Neural progenitor cell (in vitro differentiated cells): Measurements from ENCODE around the gene MIPEP. TPM values are rescaled to one million over a fixed set of nuclear protein-coding genes. Genes with fewer than 3 reads are reported as not detected.

Experiments used
- DNase-seq: peaks from one replicate; pipeline ENCODE4 v3.0.0-alpha.2; 2016; ENCODE audit warnings: low spot score
- H2AFZ ChIP-seq: fragments of 200-600 bp; sonication (generic); replicated peaks from 2 replicates; pipeline ENCODE4 v1.6.1; 2016; ENCODE audit warnings: antibody characterized with exemption
- H3F3A ChIP-seq: fragments of 200-600 bp; sonication (generic); 2 replicates; pipeline ENCODE4 v1.6.1; 2016; ENCODE audit warnings: antibody characterized with exemption, low read depth
- H3K27ac ChIP-seq: fragments of 200-600 bp; sonication (generic); 2 replicates; pipeline ENCODE4 v1.5.1; 2016; ENCODE audit warnings: mild to moderate bottlenecking
- H3K27me3 ChIP-seq: fragments of 200-600 bp; sonication (generic); 2 replicates; pipeline ENCODE4 v1.6.1; 2016; ENCODE audit warnings: mild to moderate bottlenecking, moderate library complexity
- H3K36me3 ChIP-seq: fragments of 200-600 bp; sonication (generic); 2 replicates; pipeline ENCODE4 v1.5.1; 2016
- H3K4me1 ChIP-seq: fragments of 200-600 bp; sonication (generic); 2 replicates; pipeline ENCODE4 v1.6.1; 2016; ENCODE audit warnings: mixed run types
- H3K4me2 ChIP-seq: fragments of 200-600 bp; sonication (generic); 2 replicates; pipeline ENCODE4 v1.6.1; 2016
- H3K4me3 ChIP-seq: fragments of 200-600 bp; sonication (generic); 2 replicates; pipeline ENCODE4 v1.5.1; 2016
- H3K79me2 ChIP-seq: fragments of 200-600 bp; sonication (generic); 2 replicates; pipeline ENCODE4 v1.6.1; 2016; ENCODE audit warnings: low read depth
- H3K9ac ChIP-seq: fragments of 200-600 bp; sonication (generic); 2 replicates; pipeline ENCODE4 v1.6.1; 2016
- H3K9me3 ChIP-seq: fragments of 200-600 bp; sonication (generic); 2 replicates; pipeline ENCODE4 v1.5.1; 2016; ENCODE audit warnings: low read depth
- H4K20me1 ChIP-seq: fragments of 200-600 bp; sonication (generic); 2 replicates; pipeline ENCODE4 v1.6.1; 2016; ENCODE audit warnings: low read depth
- H3K27ac Mint-ChIP-seq: 3 replicates; pipeline ENCODE4 v1.8.0; 2021; ENCODE audit warnings: mixed read lengths
- H3K27me3 Mint-ChIP-seq: 2 replicates; pipeline ENCODE4 v1.8.0; 2022; ENCODE audit warnings: low read depth, mild to moderate bottlenecking, inconsistent platforms, moderate library complexity, mixed read lengths; ENCODE audit not compliant: insufficient read depth
- H3K36me3 Mint-ChIP-seq: 3 replicates; pipeline ENCODE4 v1.8.0; 2021; ENCODE audit warnings: mixed read lengths
- H3K4me1 Mint-ChIP-seq: 3 replicates; pipeline ENCODE4 v1.8.0; 2021; ENCODE audit warnings: mixed read lengths
- H3K4me3 Mint-ChIP-seq: 3 replicates; pipeline ENCODE4 v1.8.0; 2021; ENCODE audit warnings: mild to moderate bottlenecking, moderate library complexity, mixed read lengths
- H3K9me3 Mint-ChIP-seq: 3 replicates; pipeline ENCODE4 v1.8.0; 2020; ENCODE audit warnings: mixed read lengths
- EZH2 ChIP-seq: fragments of 200-600 bp; sonication (generic); IDR thresholded peaks from 2 replicates; pipeline ENCODE4 v1.6.1; 2017; ENCODE audit warnings: antibody characterized with exemption, mild to moderate bottlenecking, moderate library complexity
- EZH2phosphoT487 ChIP-seq: fragments of 200-600 bp; sonication (generic); IDR thresholded peaks from 2 replicates; pipeline ENCODE4 v1.6.1; 2017; ENCODE audit warnings: antibody characterized with exemption
- total RNA-seq: library from RNA; depleted of rRNA; stranded (reverse); fragments of >200 nt; gene quantifications from 2 replicates; pipeline ENCODE4 v1.2.3, GENCODE V29; 2015; ENCODE audit warnings: low replicate concordance
- TF ChIP-seq, protein P1 (sequence below): fragments of 200-600 bp; sonication (generic); IDR thresholded peaks from 2 replicates; pipeline ENCODE4 v1.5.1; 2017; ENCODE audit warnings: antibody characterized with exemption, mild to moderate bottlenecking

The MIPEP gene
- total RNA-seq, 1 donor from 2014 or later = 22.8 TPM

DNA sequence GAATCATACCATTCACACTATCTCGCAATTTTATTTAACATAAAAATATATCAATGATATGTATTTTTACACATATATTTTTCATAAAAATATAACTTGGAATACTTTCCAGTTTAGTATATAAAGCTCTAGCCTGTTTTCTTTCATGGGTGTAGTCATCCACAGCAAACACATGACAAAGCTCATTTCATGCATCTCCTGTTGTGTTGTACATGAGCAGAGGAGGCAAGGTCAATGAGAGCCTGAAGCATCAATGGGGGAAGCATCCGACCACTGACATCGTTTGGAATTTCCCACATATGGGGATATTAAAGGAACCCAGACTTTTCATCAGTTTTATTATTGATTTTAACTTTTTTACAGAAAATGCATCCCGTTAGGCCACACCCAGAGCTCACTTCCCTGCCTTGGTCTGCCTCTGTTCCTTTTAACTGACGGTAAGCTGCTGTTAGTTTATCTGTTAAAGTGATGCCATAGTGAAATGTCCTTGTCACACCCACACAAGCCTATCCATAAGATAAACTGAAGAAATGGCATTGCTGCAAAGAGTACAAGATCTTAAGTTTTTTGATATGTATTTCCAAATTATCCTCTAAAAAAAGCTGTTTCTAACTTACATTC, 44.0 kb downstream of the MIPEP start:
- H3K9me3 ChIP-seq = no peaks in the 10 kb centered on the region
- no peaks in the 10 kb centered on the region for H3K79me2 ChIP-seq
- TF ChIP-seq EZH2phosphoT487 (no peak), EZH2 (no peak)
- TF ChIP-seq, protein P1, sequence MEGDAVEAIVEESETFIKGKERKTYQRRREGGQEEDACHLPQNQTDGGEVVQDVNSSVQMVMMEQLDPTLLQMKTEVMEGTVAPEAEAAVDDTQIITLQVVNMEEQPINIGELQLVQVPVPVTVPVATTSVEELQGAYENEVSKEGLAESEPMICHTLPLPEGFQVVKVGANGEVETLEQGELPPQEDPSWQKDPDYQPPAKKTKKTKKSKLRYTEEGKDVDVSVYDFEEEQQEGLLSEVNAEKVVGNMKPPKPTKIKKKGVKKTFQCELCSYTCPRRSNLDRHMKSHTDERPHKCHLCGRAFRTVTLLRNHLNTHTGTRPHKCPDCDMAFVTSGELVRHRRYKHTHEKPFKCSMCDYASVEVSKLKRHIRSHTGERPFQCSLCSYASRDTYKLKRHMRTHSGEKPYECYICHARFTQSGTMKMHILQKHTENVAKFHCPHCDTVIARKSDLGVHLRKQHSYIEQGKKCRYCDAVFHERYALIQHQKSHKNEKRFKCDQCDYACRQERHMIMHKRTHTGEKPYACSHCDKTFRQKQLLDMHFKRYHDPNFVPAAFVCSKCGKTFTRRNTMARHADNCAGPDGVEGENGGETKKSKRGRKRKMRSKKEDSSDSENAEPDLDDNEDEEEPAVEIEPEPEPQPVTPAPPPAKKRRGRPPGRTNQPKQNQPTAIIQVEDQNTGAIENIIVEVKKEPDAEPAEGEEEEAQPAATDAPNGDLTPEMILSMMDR = no peak
- Mint-ChIP-seq H3K27me3 (no peaks in the 10 kb centered on the region), H3K27ac (no peak overlapping the region), H3K9me3 (no peaks in the 10 kb centered on the region), H3K4me1 (peaks cover 19% of the 10 kb centered on the region), H3K36me3 (peaks cover 4% of the 10 kb centered on the region), H3K4me3 (no peak overlapping the region)
- H3K36me3 ChIP-seq = no peaks in the 10 kb centered on the region
- no peak overlapping the region for H3K4me3 ChIP-seq
- no peak overlapping the region for H3K27ac ChIP-seq
- no peak for DNase-seq
- no peak overlapping the region for H2AFZ ChIP-seq
- no peak overlapping the region for H3K9ac ChIP-seq
- H3K4me2 ChIP-seq = no peak overlapping the region
- no peaks in the 10 kb centered on the region for H3K27me3 ChIP-seq
- H4K20me1 ChIP-seq = no peaks in the 10 kb centered on the region
- H3K4me1 ChIP-seq = peaks cover 16% of the 10 kb centered on the region
- H3F3A ChIP-seq = no peaks in the 10 kb centered on the region

DNA sequence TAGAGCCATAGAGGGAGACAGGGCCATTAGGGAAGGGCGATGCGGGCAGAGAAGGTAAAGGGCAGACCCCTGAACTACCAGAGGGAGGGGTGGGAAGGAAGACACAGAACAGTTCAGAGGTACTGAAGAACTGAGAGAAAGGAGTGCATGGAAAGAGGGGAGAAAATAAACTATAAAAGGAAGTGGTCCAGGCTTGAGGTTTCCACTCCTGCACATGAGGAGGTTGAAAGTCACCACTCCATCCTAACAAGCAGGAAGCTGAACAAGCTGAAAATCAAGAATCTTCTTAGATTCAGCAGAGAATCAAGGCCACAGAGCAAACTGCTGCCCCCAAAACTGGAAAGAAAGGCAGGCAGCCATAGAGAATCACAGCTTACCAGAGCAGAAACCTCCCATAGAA, 45.1 kb downstream of the MIPEP start:
- peaks cover 16% of the 10 kb centered on the region for H3K4me1 ChIP-seq
- no peak overlapping the region for H3K27ac ChIP-seq
- H3F3A ChIP-seq = no peaks in the 10 kb centered on the region
- peaks cover 19% of the 10 kb centered on the region for H3K4me1 Mint-ChIP-seq
- H3K27me3 Mint-ChIP-seq = no peaks in the 10 kb centered on the region
- H3K4me2 ChIP-seq = no peak overlapping the region
- H3K4me3 ChIP-seq = no peak overlapping the region
- H3K9me3 ChIP-seq = no peaks in the 10 kb centered on the region
- no peak overlapping the region for H3K9ac ChIP-seq
- no peaks in the 10 kb centered on the region for H3K9me3 Mint-ChIP-seq
- no peak overlapping the region for H3K4me3 Mint-ChIP-seq
- peak overlapping the region; percentile 12 for H3K27ac Mint-ChIP-seq
- H3K27me3 ChIP-seq = no peaks in the 10 kb centered on the region
- peaks cover 7% of the 10 kb centered on the region for H3K36me3 Mint-ChIP-seq
- no peak overlapping the region for H2AFZ ChIP-seq
- no peaks in the 10 kb centered on the region for H4K20me1 ChIP-seq
- no peaks in the 10 kb centered on the region for H3K79me2 ChIP-seq
- DNase-seq = no peak
- TF ChIP-seq EZH2 (no peak), EZH2phosphoT487 (no peak)
- TF ChIP-seq, protein P1 = no peak
- no peaks in the 10 kb centered on the region for H3K36me3 ChIP-seq

DNA sequence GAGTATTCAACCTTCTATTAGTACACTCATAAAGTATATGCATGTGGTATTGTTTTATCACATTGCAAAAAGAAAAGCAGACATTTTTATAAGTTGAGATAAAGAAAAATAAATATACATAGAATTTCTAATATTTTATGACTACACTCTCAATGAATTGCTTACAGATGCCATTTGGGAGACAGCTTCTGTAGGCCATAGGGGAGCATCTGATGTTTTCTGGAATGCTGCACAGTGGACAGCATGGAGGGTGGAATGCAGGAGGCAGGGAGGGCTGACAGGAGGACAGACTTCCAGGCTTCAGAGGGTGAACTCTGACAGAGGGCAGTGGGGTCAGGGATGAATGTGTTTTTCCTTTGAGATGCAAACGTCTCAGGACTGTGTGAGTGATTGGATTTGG, 45.8 kb downstream of the MIPEP start:
- peak overlapping the region; percentile 12 for H3K27ac Mint-ChIP-seq
- Histone ChIP-seq H3K9ac (no peak overlapping the region), H4K20me1 (no peaks in the 10 kb centered on the region), H3K4me2 (no peak overlapping the region), H3K27me3 (no peaks in the 10 kb centered on the region), H3K36me3 (no peaks in the 10 kb centered on the region), H3K9me3 (no peaks in the 10 kb centered on the region), H3K4me1 (peaks cover 16% of the 10 kb centered on the region), H3F3A (no peaks in the 10 kb centered on the region), H3K79me2 (no peaks in the 10 kb centered on the region), H3K27ac (no peak overlapping the region), H2AFZ (no peak overlapping the region), H3K4me3 (no peak overlapping the region)
- TF ChIP-seq EZH2 (no peak), EZH2phosphoT487 (no peak)
- TF ChIP-seq, protein P1 = no peak
- H3K36me3 Mint-ChIP-seq = peaks cover 8% of the 10 kb centered on the region
- peak; percentile 17 for DNase-seq
- no peaks in the 10 kb centered on the region for H3K9me3 Mint-ChIP-seq
- H3K4me3 Mint-ChIP-seq = no peak overlapping the region
- peaks cover 19% of the 10 kb centered on the region for H3K4me1 Mint-ChIP-seq
- peaks cover 2% of the 10 kb centered on the region for H3K27me3 Mint-ChIP-seq
